Hematopoietic multipotent progenitor cell treated with erythropoietin and hydrocortisone succinate and interleukin-3 and kit ligand, for 4 days (in vitro differentiated cells): ENCODE data around the gene SPATA12.
"Not testable (repeated sequence)": the region's sequence is repeated elsewhere in the genome, so short reads cannot be mapped to it uniquely, and the experiment has no call there.

ENCODE experiments used
- DNase-seq: peaks from one replicate; pipeline ENCODE4 v3.0.0-alpha.2; 2015

Gene SPATA12

DNA sequence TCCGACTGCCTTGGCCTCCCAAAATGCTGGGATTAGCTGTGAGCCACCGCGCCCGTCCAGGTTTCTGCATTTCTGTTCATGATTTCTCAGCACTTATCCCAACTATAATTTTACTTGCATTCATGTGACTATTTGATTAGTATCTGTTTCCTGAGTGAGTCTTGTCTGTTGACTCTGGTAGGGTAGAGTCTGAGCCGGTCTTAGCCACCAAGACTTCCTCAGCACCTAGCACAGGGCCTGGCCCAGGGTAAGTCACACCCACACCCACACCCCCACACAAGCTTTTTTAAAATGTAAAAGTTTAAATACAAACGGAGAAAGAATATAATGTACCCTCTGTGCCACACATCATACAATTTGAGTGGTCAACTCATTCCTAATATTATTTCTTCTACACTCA is 3.1 kb upstream of the SPATA12 start:
- peak; percentile 71 for DNase-seq

- DNase-seq: peak; percentile 89
Measured at GRCh38 chr3:57059411-57059810, 1.1 kb upstream of the SPATA12 start.

GRCh38 chr3:57061556-57061955 is 1.1 kb downstream of the SPATA12 start:
- no peak for DNase-seq

DNA sequence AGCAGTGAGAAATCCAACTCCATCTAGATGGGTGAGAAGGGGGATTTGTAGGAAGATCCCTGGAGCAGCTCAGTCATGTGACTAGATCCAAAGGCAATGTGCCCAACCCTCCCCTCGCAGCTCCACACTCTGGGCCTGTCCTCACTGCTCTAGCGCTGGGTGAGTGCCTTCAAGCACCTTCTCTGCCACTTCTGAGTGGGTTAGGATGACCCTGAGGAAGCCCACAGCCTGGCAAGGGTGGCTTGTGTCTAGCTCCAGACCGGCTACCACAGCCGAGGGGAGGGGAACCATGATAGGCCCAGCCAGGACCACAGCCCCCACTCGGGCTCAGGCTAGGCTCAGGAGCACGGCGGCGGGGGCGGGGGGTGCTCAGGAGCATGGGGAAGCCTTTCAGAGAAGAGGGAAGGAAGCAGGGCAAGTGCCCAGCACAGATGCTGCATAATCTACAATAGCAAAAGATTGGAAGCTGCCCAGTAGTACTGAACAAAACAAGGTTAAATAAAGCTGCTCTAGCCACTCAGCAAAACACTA is 1.7 kb downstream of the SPATA12 start:
- peak; percentile 53 for DNase-seq

- peak; percentile 45 for DNase-seq
Measured at GRCh38 chr3:57063032-57063431, 2.6 kb downstream of the SPATA12 start.

DNA sequence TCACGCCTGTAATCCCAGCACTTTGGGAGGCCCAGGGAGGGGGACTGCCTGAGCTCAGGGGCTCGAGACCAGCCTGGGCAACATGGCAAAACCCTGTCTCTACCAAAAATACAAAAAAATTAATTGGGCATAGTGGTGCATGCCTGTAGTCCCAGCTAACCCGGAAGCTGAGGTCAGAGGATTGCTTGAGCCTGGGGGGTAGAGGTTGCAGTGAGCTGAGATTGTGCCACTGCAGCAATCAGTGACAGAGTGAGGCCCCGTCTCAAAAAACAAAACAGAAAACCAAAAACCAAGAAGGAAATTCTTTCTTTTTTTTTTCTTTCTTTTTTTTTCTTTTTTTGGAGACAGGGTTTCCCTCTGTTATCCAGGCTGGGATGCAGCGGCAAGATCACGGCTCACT is 3.5 kb downstream of the SPATA12 start:
- no peak for DNase-seq

DNA sequence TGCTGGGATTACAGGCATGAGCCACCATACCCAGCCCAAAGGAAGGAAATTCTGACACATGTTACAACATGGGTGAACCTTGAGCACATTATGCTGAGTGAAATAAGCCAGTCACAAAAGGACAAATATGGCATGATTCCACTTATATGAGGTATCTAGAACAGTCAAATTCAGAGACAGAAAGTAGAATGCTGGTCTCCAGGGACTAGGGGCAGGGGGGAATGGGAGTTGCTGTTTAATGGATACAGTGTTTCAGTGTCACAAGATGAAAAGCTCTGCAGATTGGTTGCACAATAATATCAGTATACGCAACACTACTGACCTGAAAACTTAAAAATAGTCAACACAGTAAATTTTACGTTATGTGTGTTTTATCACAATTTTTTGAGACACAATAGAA is 4.1 kb downstream of the SPATA12 start:
- DNase-seq: no peak

- no peak for DNase-seq
Measured at GRCh38 chr3:57065588-57065987, 5.1 kb downstream of the SPATA12 start.

DNA sequence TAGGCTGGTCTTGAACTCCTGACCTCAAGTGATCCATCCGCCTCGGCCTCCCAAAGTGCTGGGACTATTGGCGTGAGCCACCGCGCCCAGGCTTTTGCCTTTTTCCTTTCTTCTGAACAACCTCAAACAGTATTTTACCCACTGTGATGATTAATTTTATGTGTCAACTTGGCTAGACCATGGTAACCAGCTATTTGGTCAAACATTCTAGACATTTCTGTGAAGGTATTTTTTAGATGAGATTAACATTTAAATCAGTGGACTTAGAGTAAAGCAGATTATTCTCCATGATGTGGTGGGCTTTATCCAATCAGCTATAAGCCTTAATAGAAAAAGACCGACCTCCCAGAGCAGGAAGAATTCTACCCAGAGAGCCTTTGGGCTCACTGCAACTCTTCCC is 6.0 kb downstream of the SPATA12 start:
- no peak for DNase-seq

GRCh38 chr3:57068437-57069089 is 8.1 kb downstream of the SPATA12 start:
- peak; percentile 81 for DNase-seq

- no peak for DNase-seq
Measured at GRCh38 chr3:57069503-57069902, 9.0 kb downstream of the SPATA12 start.

DNA sequence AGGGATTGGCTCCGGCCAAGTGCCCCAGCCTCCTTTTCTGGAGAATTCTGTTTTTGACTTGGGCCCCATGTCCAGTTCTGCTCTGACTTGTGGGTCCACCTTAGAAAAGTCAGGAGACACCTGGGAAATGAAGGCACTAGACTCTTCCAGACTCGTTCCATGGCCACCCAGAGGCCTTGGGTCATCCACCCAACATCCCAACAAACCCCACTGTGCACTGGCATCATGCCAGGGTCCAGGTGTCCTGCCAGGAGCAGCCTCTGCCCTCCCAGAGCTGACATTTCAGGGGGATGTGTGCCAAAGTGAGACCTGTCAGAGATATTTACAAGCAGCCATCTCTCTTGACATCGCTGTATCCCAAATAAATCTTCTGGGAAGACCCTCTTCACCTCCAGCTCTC is 13.2 kb downstream of the SPATA12 start:
- no peak for DNase-seq

DNA sequence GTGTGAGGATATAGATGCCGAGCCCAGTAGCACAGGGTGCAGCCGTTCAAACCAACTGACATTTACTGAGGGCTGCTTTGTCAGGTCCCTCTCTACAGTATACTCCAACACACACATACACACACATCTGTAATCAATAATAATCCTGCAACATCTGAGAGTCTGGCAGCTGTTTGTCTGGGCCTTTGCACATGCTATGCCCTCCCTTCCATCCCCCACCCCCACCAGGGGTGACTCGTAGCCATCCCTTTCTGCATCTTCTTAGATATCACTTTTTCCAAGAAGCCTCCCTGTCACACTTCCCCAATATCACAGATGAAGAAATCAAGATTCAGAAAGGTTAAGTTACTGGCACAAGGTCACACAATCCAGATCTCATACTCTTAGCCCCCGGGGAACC is 13.7 kb downstream of the SPATA12 start:
- no peak for DNase-seq

DNA sequence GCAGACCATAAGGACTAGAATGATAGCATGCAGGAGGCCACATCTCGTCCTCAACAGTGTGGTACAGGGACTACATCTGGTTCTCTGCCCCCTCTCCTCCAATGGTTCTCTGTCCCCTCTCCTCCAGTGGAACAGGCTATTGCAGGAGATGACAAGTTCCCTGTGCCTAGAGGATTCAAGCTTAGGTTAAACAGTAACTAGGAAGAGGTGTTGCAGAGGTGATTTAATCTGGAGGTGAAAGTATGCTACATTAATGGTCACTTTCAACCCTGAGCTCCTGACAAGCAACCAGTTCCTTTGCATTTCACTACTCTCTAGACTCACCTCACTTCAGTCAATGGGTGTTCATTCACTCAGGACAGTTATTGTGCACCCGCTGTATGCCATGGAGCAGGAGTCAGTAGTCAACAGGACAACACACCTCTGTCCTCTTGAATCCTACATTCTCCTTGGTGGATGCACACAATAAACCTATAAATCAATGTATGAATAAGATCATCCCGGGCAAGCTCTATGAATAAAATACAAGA is 16.0 kb downstream of the SPATA12 start:
- no peak for DNase-seq

- peak; percentile 47 for DNase-seq
Measured at GRCh38 chr3:57077630-57078343, 17.3 kb downstream of the SPATA12 start.

DNA sequence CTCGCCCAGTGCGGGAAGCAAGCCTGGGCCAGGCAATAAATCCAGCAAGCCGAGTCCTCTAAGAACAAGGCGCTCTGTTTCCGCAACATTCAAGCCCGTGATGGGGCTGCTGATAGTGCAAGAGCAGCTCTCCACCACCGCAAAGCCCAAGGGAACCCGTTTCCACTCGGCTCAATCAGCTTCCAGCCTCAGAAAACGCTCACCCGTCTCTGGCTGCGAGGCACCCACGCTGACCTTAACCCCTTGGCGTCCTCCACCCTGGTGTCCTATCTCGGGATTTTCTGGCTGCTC is 17.8 kb downstream of the SPATA12 start:
- DNase-seq: peak; percentile 78

DNA sequence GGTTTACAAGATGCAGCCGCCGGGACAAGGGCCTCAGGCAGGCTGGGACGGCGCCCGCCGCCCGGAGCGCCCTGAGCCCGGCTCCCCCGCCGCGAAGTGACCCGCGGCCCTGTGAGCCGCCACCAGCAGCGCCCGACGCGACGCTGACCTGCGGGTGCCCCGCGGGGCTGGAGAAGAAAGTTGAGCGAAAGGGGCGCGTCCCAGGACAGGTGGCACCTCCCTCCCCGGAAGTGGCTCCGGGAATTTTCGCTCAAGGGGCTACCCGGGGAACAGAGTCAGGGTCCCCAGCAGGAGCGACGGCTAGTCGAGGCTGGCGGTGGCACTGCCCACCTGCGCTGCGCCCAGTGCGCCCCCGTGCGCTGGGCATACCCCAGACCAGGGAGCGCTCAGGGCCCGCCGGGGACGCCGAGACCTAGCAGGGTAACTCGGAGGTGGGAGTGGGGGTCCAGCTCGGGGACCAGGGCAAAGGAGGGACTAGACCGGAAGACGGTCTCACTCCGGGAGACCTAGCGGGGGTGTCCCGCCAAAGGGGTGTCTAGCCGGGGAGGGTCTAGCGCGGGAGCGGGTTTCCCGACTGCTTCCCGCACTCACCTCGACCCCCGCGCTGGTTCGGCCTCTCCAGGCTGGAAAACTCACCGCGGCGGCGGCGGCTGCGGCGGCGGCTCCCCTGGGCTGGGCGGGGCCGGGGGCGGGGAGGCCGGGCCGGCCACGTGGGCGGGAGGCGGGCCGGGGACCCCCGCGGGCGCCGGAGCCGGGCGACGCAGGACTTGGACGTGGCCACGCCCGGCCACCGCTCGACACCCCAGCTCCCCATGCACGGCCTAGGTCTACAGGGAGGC is 18.4 kb downstream of the SPATA12 start:
- peak; percentile 56 for DNase-seq

DNA sequence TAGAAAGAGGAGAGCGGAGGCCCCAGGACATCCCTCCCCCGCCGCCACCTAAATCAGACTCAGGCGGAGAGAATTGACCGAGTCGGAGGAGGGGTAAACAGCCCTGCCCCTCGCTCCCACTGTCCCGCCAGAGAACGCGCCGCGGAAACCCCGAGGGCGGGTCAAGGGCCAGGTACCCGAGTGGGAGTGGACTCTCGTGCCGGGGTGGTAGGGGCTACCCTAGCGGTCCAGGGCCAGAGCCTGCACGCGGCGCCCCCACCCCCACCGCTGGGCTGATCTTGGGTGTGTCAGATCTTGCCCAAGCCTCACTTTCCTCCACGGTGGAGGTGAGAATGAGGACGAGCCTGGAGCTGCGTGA is 19.0 kb downstream of the SPATA12 start:
- no peak for DNase-seq

DNA sequence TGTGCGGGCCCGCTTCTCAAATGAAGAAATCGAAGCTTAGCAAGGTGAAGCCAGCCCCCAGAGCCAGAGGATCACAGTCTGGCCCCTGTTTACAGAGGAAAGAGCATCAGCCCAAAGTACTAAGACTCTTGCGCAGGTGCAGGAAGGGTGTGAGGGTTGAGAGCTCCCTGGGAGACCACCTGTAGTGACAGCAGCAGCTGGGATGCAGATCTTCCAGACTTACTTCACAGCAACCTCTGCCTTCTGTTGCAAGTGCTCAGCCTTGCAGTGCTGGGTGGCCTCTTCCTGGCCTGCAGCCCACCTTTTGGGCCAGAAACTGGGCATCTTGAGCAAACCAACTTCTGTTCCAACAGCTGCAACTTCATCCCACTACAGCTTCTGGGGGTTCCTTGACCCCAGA is 19.7 kb downstream of the SPATA12 start:
- no peak for DNase-seq

GRCh38 chr3:57081173-57081572 is 20.7 kb downstream of the SPATA12 start:
- no peak for DNase-seq

DNA sequence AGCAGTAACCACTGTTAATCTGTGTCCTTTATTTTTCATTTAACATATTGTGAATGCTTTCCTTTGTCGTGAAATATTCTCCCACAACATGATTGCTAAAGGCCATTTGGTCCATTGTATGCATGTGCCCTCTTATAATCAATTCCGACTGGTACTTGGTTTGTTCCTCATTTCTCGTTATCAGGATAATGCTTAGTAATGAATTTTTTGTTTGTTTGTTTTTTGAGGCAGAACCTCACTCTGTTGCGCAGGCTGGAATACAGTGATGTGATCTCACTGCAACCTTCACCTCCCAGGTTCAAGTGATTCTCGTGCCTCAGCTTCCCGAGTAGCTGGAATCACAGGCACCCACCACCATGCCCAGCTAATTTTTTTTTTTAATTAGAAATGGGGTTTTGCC is 22.0 kb downstream of the SPATA12 start:
- no peak for DNase-seq

DNA sequence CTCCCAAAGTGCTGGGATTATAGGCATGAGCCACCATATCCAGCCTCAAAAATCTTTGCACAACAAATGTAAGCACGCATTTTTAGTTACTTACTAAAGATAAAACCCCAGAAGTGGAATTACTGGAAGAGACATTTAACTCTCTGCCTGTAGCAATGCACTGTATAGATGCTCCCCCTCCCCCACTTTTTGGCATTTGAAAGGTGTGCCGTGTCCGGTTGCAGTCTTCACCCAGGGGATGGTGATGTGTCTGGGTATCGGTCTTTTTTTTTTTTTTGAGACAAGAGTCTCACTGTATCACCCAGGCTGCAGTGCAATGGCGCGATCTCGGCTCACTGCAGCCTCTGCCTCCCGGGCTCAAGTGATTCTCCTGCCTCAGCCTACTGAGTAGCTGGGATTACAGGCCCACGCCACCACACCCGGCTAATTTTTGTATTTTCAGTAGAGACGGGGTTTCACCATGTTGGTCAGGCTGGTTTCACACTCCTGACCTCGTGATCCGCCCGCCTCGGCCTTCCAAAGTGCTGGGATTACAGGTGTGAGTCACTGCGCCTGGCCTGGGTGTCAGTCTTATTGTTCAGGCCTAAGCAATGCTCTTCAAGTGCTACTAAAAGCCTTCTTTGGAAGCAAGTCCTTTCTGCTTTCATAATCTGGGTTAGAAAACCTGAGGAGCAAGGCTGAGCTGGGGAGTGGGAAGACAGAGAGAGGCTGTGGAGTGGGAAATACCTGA is 23.0 kb downstream of the SPATA12 start:
- DNase-seq: not testable (repeated sequence)

DNA sequence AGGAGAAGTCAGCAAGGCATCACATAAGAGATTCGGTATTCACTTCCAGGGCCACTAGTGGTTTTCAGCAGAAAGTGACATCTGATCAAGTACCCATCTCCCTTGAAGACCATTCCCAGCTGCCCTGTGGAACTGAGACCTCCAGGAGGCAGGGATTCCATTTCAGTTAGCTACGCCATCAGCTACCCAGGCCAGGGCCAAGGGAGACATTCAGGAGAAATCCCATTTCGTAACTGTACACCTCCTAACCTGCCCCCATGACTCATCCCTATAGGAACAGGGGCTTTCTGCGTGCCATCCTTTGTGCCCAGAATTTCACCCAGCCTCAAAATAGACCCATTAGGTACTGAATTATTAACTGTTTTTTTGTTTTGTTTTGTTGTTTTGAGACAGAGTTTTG is 24.7 kb downstream of the SPATA12 start:
- no peak for DNase-seq
